Measurements from ENCODE around the gene LLGL1.

Gene LLGL1

DNA sequence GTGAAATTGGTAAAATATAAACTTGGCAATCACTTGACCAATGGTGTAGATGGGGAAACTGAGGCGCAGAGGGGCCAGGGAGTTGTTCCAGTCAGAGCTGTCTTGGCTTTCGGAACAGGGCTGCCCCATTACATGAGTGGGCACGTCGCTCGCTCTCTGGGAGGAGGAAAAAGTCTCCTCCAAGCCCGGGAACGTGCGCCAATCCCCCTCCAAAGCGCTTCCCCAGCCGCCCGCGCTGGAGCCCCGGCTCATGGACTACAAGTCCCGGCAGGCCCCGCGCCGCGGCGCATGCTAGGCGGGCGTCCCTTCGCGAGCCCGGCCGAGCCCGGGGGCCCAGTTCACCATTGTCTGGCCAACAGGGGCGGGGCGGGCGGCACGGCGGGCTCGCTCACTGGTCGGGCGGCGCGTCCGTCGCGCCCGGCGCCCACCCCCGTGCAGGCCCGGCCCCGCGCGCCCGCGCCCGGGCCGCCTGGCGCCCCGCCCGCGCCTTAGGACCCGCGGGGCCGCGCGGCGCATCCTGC is at the start of gene LLGL1:
TSS of gene LLGL1 (plus strand) at position 515 of the 521 bp plus-strand sequence. CDS start 48 bp downstream, outside the sequence.
- DNase-seq (ENCODE audit: low read depth in 3 of 3), result peak; percentile 86 to 93 (median 92)

DNA sequence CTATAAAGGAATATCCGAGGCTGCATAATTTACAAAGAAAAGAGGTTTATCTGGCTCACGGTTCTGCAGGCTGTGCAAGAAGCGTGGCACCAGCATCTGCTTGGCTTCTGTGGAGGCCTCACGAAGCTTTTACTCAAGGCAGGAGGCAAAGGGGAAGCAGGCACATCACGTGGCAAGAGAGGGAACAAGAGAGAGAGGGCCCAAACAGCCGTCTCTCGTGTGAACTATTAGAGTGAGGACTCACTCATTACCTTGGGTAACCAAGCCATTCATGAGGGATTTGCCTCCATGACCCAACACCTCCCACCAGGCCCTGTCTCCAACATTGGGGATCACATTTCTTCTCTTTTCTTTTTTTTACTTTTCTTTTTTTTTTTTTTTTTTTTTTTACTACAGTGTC is 49.3 kb upstream of the LLGL1 start:
- no peak for DNase-seq (ENCODE audit: low read depth in 3 of 3)

DNA sequence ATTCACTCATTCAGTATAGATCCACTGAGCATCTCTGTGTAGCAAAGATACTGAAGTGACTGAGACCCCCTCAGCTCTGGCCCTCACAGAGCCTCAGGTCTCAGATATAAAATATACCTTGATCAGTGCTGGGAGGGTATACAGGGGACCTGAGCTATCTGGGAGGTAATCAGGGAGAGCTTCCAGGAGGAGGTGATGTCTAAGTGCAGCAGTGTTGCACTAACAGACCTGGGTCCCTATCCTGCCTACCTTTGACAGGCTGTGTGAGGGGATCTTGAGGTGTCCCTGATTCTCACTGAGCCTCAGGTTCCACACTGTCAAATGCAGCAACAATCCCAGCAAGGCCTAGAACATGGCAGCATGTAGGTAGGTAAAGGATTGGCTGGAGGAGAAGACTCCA is 48.3 kb upstream of the LLGL1 start:
- DNase-seq (ENCODE audit: low read depth in 3 of 3), result no peak

DNA sequence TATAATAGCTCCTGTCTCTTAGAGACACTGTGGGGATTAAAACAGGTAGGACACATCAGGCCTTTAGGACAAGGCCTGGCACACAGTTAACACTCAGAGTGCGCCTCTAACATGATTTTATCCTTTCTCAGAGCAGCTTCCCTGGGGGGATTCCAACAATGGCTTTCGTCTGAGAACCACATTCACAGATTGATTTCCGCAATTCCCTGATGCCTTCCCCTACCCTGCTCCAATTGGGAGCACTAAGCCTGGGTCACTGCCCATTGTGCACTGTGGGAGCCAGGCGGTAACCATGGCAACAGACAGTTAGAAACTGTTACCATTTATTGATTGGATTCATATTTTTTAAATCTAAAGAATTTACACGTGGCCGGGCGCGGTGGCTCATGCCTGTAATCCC is 47.7 kb upstream of the LLGL1 start:
- DNase-seq (ENCODE audit: low read depth in 3 of 3), result no peak

DNA sequence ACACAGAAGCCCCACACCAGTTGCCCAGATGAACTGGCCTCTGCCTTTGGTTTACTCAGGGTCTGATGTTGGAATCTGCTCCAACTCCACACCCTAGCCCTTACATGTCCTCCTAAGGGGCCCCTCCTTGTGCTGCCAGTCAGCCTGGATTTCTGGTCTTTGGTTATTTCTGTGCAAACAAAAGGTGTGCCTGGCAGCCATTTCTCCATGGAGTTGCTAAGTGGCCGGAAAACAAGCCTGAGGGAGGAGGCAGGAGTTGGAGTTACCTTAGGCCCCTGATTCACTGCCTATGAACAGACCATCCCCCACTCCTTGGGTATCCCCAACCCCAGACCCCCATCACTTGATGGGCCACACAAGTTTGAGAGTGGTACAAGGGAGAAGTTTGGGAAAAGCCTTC is 46.2 kb upstream of the LLGL1 start:
- no peak for DNase-seq (ENCODE audit: low read depth in 3 of 3)

DNA sequence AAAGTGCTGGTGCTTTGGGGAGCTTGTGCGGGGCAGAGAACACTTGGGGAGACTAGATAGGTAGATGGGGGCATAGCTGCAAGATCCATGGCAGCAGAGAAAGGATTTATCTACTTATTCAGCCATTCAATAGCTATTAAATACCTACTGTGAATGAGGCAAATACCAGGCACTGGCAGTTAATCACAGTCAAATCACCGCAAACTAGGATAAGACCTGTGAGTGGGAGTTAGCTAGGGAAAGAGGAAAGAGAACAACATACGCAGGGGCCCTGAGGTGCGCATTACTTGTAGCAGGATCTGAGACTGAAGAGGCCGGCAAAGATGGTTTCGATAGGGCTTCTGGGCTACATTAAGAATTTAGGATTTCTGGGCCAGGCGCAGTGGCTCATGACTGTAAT is 45.6 kb upstream of the LLGL1 start:
- no peak for DNase-seq (ENCODE audit: low read depth in 3 of 3)

DNA sequence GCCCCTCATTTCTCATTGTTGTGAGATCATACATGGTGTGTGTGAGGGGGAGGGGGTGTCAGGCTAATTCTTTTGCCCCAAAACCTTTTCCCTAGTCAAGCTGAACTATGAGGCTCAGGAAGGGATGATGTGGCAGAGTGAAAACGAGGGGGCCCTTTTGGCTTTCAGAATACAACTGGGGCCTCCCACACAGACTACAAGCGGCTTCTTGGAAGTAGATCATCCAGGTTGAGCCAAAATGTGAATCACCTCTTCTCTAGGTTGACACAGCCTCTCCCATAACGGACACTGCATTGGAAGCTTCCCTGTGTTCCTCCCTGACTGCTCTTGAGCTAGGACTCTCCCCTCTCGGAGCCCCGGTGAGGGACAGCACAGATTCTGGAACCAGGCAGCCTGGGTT is 44.1 kb upstream of the LLGL1 start:
- DNase-seq (ENCODE audit: low read depth in 3 of 3), result peak in 1 of 3 experiments; percentile 16

DNA sequence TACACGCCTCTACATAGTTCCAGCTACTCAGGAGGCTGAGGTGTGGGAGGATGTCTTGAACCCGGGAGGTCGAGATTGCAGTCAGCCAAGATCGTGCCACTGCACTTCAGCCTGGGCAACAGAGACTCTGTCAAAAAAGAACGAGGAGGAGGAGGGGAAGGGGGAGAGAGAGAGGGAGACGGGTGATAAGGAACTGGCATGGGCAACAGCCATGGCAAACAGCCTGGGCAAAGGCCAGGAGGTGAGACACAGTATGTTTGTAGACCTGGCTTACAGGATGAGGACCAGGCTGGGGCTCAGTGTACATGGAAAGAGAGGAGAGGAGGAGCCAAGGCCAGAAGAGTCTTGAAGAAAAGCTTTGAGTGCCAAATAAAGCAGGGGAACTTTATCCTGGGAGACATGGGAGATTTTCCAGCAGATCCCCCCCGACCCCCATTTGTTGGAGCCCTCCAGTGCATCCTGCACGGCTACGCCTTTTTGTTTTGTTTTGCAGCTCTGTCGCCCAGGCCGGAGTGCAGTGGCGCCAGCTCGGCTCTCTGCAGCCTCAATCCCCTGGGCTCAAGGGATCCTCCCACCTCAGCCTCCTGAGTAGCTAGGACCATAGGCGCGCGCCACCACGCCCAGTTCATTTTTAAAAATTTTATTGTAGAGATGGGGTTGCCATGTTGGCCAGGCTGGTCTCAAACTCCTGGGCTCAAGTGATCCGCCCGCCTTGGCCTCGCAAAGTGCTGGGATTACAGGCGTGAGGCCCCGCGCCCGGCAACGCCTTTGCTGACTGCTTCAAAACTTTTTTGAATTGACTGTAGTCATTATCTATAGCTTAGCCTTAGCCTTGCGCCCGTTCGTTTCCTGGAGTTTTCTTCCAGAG is 43.1 kb upstream of the LLGL1 start:
- DNase-seq (ENCODE audit: low read depth in 3 of 3), result no peak

DNA sequence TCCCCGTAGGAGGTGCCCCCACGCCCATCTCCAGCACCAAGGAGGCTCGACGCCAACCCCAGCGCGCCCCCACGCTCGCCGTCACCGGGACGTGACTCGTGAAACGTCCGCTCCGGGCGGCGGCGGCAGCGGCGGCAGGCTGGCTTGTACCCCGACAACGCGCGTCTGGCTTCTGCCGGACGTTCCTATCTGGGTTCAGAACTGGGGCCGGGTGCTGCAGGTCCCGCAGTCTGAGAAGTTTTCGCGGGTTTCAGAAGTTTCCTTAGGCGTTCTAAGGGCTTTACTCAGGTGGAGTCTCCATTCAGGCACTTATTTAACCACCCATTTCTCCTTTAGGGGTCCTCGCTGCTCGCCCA is 42.5 kb upstream of the LLGL1 start:
- DNase-seq (ENCODE audit: low read depth in 3 of 3), result peak; percentile 71 to 74 (median 72)

DNA sequence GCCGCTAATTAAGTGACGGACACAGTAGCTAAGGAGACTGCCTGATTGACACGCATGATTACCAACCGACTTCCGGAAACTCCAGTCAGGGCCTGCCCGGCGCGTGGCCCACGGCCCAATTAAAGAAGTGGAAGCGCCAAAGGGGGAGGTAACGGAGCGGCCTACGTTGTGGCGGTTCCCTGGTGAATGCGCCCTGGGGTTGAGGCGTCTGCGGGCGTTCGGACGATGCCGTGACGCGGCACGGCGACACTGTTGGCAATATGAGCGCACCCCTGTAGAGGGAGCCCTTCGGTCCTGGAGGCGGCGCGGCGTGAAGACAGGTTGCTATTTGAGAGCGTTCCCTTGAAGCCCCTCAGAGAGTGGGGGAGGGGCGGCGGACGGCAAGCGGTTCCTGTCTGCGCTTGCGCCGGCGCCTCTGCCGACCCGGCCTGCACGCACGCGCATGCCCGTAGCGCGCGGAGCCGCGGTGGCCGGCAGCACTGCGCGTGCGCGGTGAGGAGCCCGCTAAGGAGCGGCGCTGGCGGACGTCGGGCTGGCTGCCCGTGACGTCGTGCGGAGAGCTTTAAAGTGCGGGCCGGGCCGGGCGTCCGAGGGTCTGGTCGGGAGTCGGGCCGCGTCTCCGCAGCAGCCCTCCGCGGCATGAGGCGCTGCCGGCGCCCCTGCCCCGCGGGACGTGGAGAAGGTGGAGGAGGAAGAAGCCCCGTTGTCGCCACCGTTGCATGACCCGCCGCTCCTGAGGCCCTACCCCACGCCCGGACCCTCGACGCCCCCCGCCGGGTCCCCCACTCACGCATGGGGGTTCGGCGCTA is 41.9 kb upstream of the LLGL1 start, which contains the start of gene ALKBH5:
TSS of gene ALKBH5 (plus strand) at position 495 of the 809 bp plus-strand sequence. CDS start 416 bp downstream, outside the sequence.
- peak; percentile 93 to 97 (median 94) for DNase-seq (ENCODE audit: low read depth in 3 of 3)

DNA sequence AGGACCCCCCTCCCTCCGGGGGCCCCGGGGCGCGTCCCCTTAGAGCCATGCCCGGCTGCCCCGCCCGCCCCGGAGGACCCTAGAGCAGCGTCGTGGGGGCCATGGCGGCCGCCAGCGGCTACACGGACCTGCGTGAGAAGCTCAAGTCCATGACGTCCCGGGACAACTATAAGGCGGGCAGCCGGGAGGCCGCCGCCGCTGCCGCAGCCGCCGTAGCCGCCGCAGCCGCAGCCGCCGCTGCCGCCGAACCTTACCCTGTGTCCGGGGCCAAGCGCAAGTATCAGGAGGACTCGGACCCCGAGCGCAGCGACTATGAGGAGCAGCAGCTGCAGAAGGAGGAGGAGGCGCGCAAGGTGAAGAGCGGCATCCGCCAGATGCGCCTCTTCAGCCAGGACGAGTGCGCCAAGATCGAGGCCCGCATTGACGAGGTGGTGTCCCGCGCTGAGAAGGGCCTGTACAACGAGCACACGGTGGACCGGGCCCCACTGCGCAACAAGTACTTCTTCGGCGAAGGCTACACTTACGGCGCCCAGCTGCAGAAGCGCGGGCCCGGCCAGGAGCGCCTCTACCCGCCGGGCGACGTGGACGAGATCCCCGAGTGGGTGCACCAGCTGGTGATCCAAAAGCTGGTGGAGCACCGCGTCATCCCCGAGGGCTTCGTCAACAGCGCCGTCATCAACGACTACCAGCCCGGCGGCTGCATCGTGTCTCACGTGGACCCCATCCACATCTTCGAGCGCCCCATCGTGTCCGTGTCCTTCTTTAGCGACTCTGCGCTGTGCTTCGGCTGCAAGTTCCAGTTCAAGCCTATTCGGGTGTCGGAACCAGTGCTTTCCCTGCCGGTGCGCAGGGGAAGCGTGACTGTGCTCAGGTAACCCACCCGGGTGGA is 41.0 kb upstream of the LLGL1 start:
- peak; percentile 38 to 60 (median 59) for DNase-seq (ENCODE audit: low read depth in 3 of 3)

DNA sequence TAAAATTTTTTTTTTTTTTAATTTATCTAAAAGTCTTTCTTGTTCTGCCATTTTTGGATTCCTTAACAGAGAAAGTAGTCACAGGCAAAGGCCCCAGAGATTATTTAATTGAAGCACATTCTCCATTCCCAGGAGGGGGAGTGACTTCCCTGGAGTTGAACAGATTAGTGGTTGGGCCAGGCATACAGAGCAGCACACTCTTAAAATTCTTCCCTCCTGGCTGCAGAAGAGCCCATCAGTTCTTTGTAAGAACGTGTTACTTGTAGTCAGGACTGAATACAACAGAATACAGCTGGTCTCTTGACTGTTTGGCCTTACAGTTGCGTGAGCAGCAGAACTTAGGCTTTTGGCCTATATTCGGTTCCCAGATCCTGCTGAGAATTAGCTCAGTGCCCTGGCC is 40.0 kb upstream of the LLGL1 start:
- DNase-seq (ENCODE audit: low read depth in 3 of 3), result no peak

DNA sequence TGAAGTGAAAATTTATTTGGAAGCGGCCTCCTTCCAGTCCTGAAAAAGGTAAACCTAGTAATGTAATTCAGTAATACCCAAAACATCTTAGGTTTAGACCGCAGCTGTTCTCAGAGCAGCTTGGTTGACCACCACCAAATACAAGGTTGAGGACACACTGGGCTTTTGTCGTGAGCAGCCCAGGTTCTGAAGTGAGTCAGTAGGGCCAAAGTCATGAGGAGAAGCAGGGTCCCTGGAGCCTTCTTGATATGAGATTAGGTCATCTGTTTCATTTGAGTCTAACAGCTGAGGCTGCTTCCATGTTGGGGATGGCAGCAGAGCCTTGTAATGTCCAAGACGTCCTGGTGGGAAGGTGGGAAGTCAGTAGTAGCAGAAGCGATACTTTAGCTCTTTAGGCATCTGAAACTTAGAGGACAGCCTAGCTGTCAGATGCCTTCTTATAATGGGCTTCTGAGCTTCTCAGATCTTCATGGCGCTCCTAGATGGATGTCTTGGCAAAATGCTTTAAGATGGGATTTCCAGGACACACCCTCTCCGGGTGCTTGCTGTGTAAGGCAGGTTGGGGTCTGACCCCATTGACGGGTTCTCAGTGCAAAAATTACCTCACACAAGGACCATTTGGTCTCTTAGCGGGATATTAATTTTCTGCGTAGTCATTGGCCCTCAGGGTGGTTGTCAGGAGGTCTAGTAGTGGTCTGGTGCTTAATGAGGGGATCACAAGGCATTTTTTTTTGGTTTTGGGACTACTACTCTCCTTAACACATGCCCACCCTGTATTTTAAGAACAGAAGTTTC is 39.4 kb upstream of the LLGL1 start:
- DNase-seq (ENCODE audit: low read depth in 3 of 3), result no peak

DNA sequence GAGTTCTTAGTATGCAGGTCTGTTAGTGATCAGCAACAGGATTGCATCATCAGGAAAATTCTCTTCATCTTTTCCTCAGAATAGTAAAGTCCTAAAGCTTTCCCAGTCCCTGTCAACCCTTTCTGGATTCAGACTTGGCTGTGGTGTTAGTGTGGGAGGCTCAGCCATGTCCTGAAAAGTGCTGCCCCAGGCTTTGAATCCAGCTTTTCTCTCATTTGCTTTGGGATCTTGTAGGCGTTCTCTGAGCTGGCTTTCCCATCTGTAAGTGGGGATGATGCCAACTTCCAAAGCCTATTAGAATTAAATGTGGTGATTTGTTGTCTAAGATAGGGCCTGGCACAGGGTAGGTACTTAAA is 38.8 kb upstream of the LLGL1 start:
- DNase-seq (ENCODE audit: low read depth in 3 of 3), result no peak

DNA sequence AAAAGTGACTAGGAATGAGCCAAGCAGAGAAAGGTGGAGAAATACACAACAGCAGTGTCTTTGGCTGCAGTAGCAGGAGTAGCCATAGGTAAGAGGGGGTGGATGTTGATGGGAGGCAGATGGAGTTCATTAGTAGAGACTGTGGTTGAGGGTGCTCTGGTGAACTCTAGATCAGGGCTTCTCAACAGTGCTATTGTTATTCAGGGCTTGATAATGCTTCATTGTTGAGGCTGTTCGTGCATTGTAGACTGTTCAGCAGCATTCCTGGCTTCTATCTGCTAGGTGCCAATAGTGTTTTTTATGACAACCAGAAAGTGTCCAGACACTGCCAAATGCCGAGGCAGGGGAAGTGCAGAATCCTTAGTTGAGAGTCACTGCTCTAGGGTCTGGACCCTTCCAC is 38.2 kb upstream of the LLGL1 start:
- DNase-seq (ENCODE audit: low read depth in 3 of 3), result no peak

DNA sequence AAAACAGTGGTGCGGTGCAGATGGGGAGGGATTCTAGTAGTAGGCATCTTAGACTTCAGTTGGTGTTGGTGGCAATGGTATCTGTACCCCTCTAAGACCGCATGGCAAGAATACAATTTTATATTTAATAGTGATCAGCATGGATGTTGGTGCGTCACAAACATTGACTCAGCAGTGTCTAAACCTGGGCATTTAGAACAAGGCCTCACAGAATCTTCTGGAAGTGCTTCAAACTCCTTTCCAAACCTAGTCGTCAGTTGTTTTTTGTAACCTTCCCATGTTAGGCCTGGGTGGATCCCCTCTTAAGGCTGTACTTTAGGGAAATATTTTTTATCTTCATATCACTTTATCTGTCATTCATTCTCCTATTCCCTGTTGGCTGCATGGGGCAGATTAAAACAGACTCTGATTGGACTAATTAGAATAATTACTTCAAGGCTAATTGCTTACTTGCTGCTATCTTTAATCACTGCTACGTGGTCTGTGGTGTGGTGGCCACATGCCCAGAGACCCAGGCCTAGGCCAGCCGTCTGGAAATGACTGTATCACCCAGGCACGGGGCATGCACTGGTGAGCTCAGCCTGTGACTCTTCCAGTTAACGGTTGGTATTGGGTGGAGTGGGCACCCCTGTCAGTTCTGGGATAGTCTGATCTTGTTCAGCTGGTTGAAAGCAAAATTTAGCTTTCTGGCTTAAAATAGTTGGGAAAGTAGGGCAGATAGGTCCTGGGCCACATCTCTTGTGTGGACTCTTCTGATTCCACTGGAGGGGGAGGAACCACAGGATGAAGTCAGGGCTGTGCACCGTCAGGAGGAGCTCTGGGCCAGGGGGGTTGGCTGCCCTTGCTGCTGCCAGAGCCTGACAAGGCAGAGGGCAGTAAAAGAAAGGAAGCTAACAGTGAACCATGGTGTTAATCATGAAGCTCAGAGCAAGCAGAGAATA is 37.3 kb upstream of the LLGL1 start:
- no peak for DNase-seq (ENCODE audit: low read depth in 3 of 3)

DNA sequence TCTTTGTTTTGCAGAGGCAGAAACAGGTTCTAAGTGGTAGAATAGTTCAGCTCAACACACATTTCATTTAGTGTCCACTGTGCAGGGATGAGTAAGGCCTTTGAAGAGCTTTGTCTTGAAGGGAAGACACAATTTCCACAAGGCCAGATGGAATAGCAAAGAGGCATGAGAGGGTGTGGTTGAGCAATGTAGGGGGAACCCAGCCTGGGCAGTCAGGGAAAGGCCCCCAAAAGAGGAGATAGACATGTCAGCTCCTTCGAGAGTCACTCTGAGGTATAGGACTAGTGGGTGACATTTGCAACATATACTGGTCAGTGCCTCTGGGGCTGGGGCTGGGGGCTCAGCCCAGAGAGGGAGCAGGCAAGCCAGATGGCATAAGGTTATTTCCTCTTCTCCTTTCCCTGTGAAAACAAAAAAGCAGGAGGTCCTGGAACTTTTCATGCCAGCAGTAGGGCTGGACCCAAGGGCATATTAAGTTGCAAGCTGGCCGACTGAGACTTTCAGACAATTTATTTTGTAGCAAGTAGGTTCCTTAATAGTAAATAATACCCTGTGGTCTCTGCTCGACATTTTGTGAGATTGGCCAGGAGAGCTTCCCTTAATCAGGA is 34.7 kb upstream of the LLGL1 start:
- no peak for DNase-seq (ENCODE audit: low read depth in 3 of 3)

DNA sequence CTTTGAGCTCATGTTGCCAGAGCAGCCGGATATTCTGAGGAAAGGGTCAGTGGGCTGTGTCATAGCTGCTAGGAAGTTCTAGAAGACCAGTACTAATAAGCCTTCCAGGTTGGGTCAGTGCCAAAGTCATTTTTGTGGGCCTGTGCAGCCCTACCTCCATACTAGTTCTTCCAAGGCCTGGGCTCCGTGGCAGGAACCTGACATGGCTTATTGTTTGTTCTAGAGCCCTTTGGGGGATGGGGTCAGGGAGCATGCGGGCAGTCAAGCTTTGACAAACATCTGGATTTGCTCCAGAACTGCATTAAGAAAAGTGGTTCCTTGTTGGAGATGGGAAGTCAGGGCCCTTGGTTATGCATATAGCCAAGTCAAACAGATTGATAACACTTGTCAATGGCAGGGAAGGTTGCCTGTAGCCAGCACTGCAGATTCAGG is 34.2 kb upstream of the LLGL1 start:
- DNase-seq (ENCODE audit: low read depth in 3 of 3), result no peak

DNA sequence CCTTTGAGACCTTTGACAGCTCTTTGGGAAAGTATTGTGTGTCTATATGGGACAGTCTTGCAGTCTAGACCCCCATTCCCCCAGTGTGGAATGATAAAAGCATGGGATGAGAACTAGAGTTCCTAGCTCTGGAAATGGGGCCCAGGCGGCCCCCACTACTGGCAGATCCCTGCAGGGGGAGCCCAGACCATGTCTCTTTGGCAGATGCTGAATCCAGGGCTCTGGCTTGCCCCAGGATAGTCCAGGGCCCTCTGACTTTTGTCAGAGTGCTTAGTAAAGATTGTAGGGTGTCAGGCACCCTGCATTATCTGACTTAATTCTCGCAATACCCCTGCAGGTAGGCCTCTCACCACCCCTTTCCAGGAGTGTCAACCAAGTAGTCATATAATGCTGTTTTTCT is 33.5 kb upstream of the LLGL1 start:
- no peak for DNase-seq (ENCODE audit: low read depth in 3 of 3)

All from stimulated activated CD4-positive, alpha-beta T cell treated with anti-CD3 and anti-CD28 coated beads, TNF-alpha, amount 100 ng/mL, for 4 hours (primary cell).